GM12872 (cell line): Measurements from ENCODE around the gene FIGN.

ENCODE experiments used
- CTCF ChIP-seq: IDR thresholded peaks from 3 replicates; pipeline ENCODE4 v1.5.1; 2011; ENCODE audit warnings: low read depth, mild to moderate bottlenecking, low read length, moderate library complexity; ENCODE audit not compliant: insufficient read depth

Gene FIGN

GRCh38 chr2:163633291-163633690 lies 102.5 kb downstream of the FIGN start:
- no peak for TF ChIP-seq CTCF

- no peak for TF ChIP-seq CTCF
Observed at GRCh38 chr2:163630836-163631235, 105.0 kb downstream of the FIGN start.

GRCh38 chr2:163626639-163627109 lies 109.1 kb downstream of the FIGN start:
- no peak for TF ChIP-seq CTCF

GRCh38 chr2:163626208-163626607 lies 109.6 kb downstream of the FIGN start:
- no peak for TF ChIP-seq CTCF

DNA sequence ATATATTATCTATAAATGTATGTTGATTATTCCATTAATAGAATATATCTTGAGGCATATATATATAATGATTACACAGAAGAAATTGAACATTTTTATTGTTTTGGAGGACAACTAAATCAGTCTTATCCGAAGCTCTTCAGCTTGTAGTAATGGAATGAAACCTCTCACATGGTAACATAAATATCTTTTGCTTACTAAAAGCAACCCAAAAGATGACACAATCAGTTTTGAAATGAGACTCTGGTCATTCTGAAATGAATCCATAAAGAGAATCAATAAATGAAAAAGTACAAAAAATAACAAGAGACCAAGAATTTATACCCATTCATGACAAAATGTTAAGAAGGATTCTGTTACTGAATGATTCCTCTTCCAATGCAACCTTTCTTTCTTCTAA lies 110.2 kb downstream of the FIGN start:
- TF ChIP-seq CTCF = no peak

GRCh38 chr2:163621445-163622004 lies 114.3 kb downstream of the FIGN start:
- TF ChIP-seq CTCF = no peak

DNA sequence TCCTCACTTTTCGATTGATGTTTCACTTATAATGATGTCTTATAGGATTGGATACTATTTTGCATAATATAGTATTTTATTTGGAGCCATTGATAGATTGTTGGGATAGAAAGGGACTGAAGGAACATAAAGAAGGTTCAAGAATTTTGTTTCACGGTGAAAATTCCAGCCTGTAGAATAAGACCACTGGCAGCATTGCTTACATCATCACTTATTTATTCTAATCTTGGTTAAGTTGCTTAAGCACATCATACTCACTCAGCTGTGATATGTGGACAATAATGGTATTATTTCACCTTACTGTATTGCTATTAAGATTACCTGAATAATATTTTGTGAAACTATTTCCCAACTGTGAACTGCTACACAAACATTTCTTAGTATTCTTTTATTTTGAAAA lies 118.3 kb downstream of the FIGN start:
- no peak for TF ChIP-seq CTCF
